GM10847 (cell line): ENCODE measurements around the gene USH2A.

Source experiments
- POLR2A ChIP-seq: IDR thresholded peaks from 2 replicates; pipeline ENCODE4 v1.6.1; 2011; ENCODE audit not compliant: insufficient read length; ENCODE audit errors: extremely low read depth

USH2A gene

GRCh38 chr1:215958841-215959240 lies 464.4 kb downstream of the USH2A start:
- TF ChIP-seq POLR2A: no peak

- no peak for TF ChIP-seq POLR2A
These were observed 465.6 kb downstream of the USH2A start for GRCh38 chr1:215957663-215958062.

- TF ChIP-seq POLR2A: no peak
These were observed 490.7 kb downstream of the USH2A start for GRCh38 chr1:215932558-215932957.

GRCh38 chr1:215926670-215927069 lies 496.6 kb downstream of the USH2A start:
- no peak for TF ChIP-seq POLR2A

GRCh38 chr1:215923129-215923824 lies 500.0 kb downstream of the USH2A start:
- no peak for TF ChIP-seq POLR2A

GRCh38 chr1:215911406-215911968 lies 511.8 kb downstream of the USH2A start:
- no peak for TF ChIP-seq POLR2A

- TF ChIP-seq POLR2A: no peak
These were observed 517.6 kb downstream of the USH2A start for GRCh38 chr1:215905493-215906115.

DNA sequence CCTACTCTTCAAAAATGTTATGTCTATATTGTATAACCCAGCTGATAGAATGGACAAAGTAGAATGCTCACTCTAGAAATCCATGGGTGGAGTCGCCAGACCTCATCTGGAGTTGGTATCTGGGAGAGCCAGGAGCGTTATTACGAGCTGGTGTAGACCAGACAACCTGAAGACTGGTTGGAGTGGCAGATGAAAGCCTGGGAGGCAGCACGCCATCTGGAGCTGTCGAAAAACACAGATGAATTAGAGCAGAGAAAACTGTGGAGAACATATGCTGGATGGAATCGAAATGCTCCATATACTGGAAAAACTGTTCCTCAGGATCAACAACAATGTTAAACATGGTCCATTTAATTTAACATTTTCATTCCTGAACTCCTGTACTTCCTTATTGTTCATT lies 522.6 kb downstream of the USH2A start:
- no peak for TF ChIP-seq POLR2A

- TF ChIP-seq POLR2A: no peak
These were observed 523.3 kb downstream of the USH2A start for GRCh38 chr1:215899901-215900300.

- no peak for TF ChIP-seq POLR2A
These were observed 527.4 kb downstream of the USH2A start for GRCh38 chr1:215895893-215896292.

DNA sequence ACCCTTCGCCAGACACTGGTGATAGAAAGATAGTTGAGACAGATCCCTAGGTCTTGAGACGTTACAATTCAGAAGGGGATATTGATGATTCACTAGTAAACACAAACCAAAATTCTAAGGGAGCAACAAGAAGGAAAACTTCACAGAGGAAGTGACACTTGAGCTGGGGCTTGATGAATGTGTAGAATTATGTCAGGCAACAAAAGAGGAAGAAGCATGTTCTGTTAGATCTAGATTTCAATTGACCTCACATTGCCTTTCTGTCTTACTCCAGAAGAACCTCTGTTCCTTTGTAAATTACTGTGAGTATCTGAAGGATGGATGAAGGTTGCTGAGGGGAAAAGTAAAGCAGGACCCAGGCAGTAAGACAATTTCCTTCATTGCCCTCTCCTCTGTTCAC lies 528.0 kb downstream of the USH2A start:
- TF ChIP-seq POLR2A: no peak

- no peak for TF ChIP-seq POLR2A
These were observed 528.6 kb downstream of the USH2A start for GRCh38 chr1:215894617-215895016.

- no peak for TF ChIP-seq POLR2A
These were observed 531.8 kb downstream of the USH2A start for GRCh38 chr1:215891266-215892057.

DNA sequence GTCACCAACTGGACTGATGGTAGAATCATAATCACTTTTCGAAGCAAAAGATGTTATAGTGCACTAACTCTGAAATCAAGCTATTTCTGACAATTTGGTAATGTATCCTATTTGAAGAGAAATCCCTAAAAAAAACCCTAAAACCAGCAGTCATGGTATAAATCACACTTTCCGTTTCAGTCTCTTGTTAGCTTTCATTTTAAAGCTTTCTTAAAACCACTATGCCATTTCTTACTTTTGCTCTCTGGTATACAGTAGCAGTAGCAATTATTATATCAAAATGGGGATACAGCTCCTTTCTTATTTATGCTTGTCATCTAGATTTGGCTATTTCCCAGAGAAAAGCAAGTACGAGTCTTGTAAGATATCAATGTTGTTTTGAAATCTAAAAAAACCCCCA lies 532.8 kb downstream of the USH2A start:
- TF ChIP-seq POLR2A: no peak

GRCh38 chr1:215889871-215890270 lies 533.4 kb downstream of the USH2A start:
- TF ChIP-seq POLR2A: no peak

- no peak for TF ChIP-seq POLR2A
These were observed 535.1 kb downstream of the USH2A start for GRCh38 chr1:215888159-215888558.
